Brain microvascular endothelial cell (primary cell): ENCODE data around the gene OR14I1.

Source experiments
- DNase-seq: peaks from one replicate; pipeline ENCODE4 v3.0.0-alpha.2; 2020
- H3K27ac ChIP-seq: fragments of 250-450 bp; sonication (Bioruptor Pico); 2 replicates; pipeline ENCODE4 v1.5.1; 2020; ENCODE audit warnings: mild to moderate bottlenecking, moderate library complexity
- H3K27me3 ChIP-seq: fragments of 250-450 bp; sonication (Bioruptor Pico); replicated peaks from 2 replicates; pipeline ENCODE4 v1.5.1; 2020; ENCODE audit warnings: mild to moderate bottlenecking
- H3K36me3 ChIP-seq: fragments of 250-450 bp; sonication (Bioruptor Pico); replicated peaks from 2 replicates; pipeline ENCODE4 v1.5.1; 2020; ENCODE audit warnings: mild to moderate bottlenecking
- H3K4me3 ChIP-seq: 2 replicates; pipeline ENCODE4 v1.5.1; 2011; ENCODE audit warnings: low read depth, mild to moderate bottlenecking, control low read depth, low read length, moderate library complexity
- CTCF ChIP-seq: IDR thresholded peaks from 2 replicates; pipeline ENCODE4 v1.5.1; 2011; ENCODE audit warnings: low read depth, mild to moderate bottlenecking, moderate library complexity, low read length, control low read depth, inconsistent platforms; ENCODE audit errors: missing control alignments
- in situ Hi-C: cut with HindIII; loops from 2 replicates; pipeline ENCODE4 v1.10.0; 2017; ENCODE audit warnings: low sequenced_read_pairs, low pct_ligation_motif_present

OR14I1 gene

DNA sequence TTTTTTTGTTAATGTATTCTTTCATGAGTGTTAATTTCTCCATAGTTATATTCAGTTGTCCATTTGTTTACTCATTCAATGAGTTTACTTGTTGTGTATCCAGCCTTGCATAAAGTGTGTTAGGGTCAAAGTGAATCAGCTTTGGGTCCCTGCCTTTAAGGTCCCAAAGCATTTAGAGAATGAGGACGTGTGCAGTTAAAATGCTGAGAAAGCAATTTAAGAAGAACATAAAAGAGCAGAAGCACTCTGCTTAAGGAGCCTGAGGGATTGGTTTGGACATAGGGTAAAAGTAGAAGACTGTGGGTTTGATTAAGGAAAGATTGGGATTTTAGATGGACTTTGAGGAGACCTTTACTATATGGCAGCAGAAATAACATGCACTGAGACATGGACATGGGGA is 3.5 kb downstream of the OR14I1 start:
- no peak for TF ChIP-seq CTCF
- H3K4me3 ChIP-seq, result no peak overlapping the region
- in situ Hi-C loops, result no loop called here
- no peaks in the 10 kb centered on the region for H3K27me3 ChIP-seq
- H3K36me3 ChIP-seq, result no peaks in the 10 kb centered on the region
- no peak for DNase-seq
- H3K27ac ChIP-seq, result no peak overlapping the region

DNA sequence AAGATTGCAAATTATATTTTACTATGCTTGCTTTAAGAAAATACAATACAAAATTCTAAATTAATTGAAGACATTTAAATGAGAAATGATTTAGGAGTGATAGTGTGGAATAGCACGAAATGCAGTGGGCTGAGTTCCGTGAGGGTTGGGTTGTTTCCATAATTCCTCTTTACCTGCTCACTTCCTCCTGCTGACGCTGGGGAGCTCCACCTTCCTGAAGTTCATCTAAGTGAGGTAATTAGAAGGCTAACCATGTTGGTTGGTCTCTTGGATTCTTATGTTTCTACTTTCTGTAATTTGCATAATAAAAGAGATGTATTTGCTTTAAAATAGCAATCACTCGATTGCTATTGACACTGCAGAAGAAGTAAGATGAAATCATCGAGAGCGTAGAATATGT is 4.7 kb downstream of the OR14I1 start:
- Histone ChIP-seq H3K36me3 (no peaks in the 10 kb centered on the region), H3K27ac (no peak overlapping the region), H3K27me3 (no peaks in the 10 kb centered on the region), H3K4me3 (no peak overlapping the region)
- in situ Hi-C loops, result no loop called here
- TF ChIP-seq CTCF, result no peak
- DNase-seq, result no peak

DNA sequence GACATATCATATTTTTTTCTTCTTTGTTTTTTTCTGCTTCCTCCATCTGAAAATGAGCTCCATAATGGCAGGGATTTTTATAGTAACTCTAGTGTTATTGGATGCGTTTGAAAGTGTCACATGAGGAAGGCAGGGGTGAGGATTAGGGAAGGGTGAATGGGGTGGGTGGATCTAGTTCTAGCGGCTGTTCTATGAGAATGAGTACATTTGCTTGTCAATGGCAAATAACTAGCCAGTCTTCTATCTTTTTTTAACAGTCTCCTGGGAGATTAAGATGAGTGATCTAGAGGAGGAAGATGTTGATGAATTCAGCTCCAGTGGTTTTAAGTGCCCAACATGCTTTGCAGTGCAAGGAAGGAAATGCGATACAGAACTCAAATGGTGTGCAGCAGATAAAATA is 5.8 kb downstream of the OR14I1 start:
- Histone ChIP-seq H3K4me3 (no peak overlapping the region), H3K36me3 (no peaks in the 10 kb centered on the region), H3K27ac (no peak overlapping the region), H3K27me3 (no peaks in the 10 kb centered on the region)
- in situ Hi-C loops, result no loop called here
- TF ChIP-seq CTCF, result no peak
- DNase-seq, result no peak

DNA sequence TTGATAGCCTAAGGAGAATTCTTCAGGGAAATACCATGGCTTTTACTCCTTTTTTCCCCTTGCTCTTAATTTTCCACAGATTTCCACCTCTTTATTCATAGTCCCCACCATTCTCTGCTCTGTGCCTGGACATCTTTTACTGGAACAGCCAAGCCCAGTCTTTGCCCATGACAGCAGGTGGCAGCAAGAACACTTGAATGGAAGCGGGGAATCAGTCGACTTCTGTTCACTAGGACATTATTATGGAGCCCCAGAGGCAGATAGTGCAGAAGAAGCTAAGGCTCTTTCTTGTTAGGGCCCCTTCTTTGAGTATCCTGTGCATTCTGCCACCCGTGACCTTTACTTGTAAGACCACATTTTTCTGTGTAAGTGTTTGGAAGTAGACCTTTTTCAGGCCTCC is 6.3 kb downstream of the OR14I1 start:
- Histone ChIP-seq H3K36me3 (no peaks in the 10 kb centered on the region), H3K27ac (no peak overlapping the region), H3K27me3 (no peaks in the 10 kb centered on the region), H3K4me3 (no peak overlapping the region)
- no peak for DNase-seq
- in situ Hi-C loops, result no loop called here
- TF ChIP-seq CTCF, result no peak

DNA sequence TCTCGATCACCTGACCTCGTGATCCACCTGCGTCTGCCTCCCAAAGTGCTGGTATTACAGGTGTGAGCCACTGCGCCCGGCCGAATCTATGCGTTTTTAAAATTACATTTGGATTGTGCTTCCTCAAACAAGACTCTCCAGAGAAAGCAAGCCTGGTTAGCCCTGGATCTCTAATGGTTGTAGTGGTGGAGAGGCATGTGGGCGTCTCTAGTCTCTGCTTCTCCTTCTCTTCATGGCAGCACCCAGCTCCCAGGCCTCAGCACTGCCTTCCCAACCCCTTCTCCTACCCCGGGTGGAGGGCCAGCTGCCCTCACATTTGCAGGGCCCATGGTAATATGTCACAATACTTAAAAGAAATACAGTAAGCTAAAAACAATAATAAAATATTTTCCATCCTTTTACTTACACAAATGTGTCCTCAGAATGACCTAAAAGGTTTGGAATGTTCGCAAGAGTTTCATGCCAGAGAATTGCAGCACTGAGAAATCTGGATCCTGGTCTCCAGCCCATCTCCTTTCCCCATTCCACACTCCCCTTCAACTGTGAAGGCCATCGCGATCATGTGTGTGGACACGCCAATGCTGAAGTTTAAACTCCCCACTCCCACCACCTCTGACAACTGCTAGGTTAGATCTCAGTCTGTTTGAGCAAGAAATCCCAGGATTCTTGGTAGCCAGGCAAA is 7.0 kb downstream of the OR14I1 start:
- Histone ChIP-seq H3K27ac (no peak overlapping the region), H3K4me3 (no peak overlapping the region), H3K36me3 (no peaks in the 10 kb centered on the region), H3K27me3 (no peaks in the 10 kb centered on the region)
- in situ Hi-C loops, result no loop called here
- no peak for TF ChIP-seq CTCF
- peak; percentile 1 for DNase-seq

DNA sequence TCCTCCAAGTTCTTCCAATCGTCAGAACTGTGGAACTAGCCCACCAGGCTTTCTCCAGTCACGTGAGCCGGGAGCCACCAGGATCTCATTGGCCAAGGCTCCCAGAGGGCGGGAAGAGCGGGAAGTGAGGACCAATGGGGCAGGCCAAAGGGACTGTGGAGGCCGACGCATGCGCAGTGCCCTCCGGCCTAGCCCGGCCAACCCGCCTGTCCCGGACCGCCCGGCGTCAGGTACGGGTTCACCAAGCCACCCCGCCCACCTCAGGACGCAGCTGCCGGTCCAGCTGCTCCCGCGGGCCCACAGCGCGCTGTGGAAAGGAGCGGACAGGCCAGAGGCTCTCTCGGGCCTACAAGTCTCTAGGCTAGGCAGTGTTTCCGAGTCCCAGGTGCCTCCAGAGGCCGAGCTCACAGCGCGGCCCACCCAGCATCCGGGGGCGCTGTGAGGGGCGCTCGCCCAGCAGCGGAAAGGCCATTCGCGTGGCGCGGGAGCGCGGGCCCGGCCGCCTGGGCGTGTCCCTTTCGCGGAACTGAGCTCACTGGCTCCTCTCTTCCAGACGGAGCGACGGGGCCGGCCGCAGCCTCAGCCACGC is 10.9 kb downstream of the OR14I1 start:
- Histone ChIP-seq H3K4me3 (no peak overlapping the region), H3K27me3 (no peaks in the 10 kb centered on the region), H3K27ac (no peak overlapping the region), H3K36me3 (no peaks in the 10 kb centered on the region)
- TF ChIP-seq CTCF, result no peak
- no peak for DNase-seq
- in situ Hi-C loops, result no loop called here
